NCI-H2081 treated with DMSO at 0.1 percent for 48 hours (cell line): Measurements from ENCODE around the gene LRRC74B.
"Not testable (repeated sequence)": the region's sequence is repeated elsewhere in the genome, so short reads cannot be mapped to it uniquely, and the experiment has no call there.

ENCODE experiments used
- DNase-seq: peaks from one replicate; lab custom pipeline; 2025; lab: John Stamatoyannopoulos, UW

Gene LRRC74B

GRCh38 chr22:21077884-21078508 lies 32.2 kb downstream of the LRRC74B start:
- no peak for DNase-seq

DNA sequence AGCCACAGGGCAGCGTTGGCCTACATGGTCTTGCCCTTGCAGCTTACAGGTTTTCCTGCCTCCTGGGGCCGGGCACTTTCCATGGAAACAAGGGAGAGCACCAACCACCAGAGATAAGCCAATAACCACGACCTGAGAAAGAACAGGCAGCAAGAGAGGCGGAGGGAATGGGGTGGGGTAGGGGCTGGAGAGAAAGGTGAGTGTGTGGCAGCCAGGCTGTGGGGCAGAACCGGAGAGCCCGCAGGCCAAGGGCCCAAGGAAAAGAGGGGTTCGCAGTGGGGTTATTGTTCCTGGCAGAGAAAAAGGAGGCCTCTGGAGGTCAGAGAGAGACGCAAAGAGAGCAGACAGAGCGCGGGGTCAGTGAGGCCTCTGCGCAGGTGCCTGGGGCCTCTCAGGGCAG lies 33.2 kb downstream of the LRRC74B start:
- no peak for DNase-seq

GRCh38 chr22:21079493-21079892 lies 33.7 kb downstream of the LRRC74B start:
- DNase-seq: no peak

GRCh38 chr22:21080435-21081137 lies 34.8 kb downstream of the LRRC74B start:
- no peak for DNase-seq

- DNase-seq: no peak
Observed at GRCh38 chr22:21082248-21082647, 36.5 kb downstream of the LRRC74B start.

DNA sequence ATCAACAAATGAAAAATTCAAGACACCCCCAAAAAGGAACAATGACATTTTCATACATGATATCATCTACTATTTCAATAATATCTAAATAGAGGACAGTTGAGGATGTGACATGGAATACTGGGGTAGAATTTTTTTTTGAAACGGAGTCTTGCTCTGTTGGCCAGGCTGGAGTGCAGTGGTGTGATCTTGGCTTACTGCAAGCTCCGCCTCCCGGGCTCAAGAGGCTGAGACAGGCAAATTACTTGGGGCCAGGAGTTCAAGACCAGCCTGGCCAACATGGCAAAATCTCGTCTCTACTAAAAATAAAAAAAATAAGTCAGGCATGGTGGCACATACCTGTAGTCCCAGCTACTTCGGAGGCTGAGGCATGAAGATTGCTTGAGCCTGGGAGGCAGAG lies 41.4 kb downstream of the LRRC74B start:
- DNase-seq: no peak

DNA sequence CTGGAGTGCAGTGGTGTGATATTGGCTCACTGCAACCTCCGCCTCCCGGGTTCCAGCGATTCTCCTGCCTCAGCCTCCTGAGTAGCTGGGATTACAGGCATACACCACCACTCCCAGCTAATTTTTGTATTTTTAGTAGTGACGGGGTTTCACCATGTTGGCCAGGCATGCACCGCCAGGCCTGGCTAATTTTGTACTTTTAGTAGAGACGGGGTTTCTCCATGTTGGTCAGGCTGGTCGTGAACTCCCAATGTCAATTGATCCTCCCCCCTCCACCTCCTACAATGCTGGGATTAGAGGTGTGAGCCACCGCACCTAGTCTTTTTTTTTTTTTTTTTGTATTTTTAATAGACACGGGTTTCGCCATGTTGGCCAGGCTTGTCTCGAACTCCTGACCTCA lies 42.2 kb downstream of the LRRC74B start:
- DNase-seq: not testable (repeated sequence)

- DNase-seq: not testable (repeated sequence)
Observed at GRCh38 chr22:21091220-21091619, 45.5 kb downstream of the LRRC74B start.

DNA sequence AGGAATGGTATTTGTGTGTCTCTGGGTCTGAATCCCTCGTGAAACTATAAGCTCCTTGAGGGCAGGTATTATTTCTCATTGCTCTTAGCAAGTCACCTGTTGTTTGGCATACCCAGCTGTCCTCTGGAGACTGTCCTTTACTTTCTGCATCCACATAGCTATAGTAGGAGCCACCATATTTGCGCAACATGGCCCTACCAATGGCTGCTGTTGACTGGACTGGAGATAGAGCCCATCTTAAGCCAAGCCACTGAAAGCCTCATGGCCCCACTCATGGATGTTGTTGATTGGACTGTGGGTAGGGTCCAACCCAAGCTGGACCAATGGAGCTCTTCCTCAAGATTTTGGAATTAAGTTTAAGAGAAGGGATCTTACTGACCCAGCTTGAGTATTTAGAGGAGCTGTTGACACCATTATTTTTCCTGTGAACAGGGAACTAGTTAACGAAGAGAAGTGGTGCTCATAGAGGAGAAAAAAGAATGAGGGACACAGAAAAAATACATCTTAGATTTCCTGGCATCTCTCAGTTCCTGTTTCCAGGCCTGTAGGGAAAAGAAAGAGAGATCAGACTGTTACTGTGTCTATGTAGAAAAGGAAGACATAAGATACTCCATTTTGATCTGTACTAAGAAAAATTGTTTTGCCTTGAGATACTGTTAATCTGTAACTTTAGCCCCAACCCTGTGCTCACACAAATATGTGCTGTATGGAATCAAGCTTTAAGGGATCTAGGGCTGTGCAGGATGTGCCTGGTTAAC lies 47.2 kb downstream of the LRRC74B start:
- DNase-seq: no peak

DNA sequence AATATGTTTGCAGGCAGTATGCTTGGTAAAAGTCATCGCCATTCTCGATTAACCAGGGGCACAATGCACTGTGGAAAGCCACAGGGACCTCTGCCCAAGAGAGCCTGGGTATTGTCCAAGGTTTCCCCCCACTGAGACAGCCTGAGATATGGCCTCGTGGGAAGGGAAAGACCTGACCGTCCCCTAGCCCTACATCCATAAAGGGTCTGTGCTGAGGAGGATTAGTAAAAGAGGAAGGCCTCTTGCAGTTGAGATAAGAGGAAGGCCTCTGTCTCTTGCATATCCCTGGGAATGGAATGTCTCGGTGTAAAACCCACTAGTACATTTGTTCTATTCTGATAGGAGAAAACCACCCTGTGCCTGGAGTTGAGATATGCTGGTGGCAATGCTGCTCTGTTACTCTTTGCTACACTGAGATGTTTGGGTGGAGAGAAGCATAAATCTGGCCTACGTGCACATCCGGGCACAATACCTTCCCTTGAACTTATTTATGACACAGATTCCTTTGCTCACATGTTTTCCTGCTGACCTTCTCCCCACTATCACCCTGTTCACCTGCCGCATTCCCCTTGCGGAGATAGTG lies 47.9 kb downstream of the LRRC74B start:
- not testable (repeated sequence) for DNase-seq

GRCh38 chr22:21094911-21095772 lies 49.4 kb downstream of the LRRC74B start:
- no peak for DNase-seq

GRCh38 chr22:21095773-21096107 lies 50.0 kb downstream of the LRRC74B start:
- DNase-seq: no peak

DNA sequence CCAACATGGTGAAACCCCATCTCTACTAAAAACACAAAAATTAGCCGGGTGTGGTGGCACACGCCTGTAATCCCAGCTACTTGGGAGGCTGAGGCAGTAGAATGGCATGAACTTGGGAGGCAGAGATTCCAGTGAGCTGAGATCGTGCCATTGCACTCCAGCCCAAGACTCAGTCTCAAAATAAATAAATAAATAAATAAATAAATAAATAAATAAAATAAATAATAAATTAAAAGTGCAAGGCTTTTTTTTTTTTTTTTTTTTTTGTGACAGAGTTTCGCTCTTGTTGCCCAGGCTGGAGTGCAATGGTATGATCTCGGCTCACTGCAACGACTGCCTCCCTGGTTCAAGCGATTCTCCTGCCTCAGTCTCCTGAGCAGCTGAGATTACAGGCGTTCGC lies 51.1 kb downstream of the LRRC74B start:
- not testable (repeated sequence) for DNase-seq

DNA sequence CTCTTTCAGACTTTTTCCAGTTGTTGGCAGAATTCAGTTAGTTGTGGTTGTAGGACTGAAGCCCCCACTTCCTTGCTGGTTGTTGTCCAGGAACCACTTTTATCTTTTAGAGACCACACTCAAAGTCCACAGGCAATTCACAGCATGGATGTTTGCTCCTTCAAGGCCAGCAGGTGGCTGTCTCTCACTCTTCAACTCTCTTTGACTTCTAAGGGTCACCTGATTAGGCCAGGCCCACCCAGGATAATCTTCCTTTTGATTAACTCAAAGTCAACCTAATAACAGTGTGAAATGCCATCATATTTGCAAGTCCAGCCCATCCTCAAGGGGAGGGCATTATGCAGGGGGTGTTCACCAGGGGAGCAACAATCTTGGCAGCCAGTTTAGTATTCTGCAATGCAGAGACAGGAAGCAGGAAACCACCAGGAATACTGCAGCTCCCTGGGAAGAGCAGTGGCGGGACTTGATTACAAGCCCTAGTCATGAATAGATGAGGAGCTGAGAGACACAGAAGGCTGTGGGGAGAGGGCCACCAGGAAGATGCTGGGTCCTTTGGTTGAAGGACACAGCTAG lies 52.4 kb downstream of the LRRC74B start:
- no peak for DNase-seq

- no peak for DNase-seq
Observed at GRCh38 chr22:21099578-21099977, 53.8 kb downstream of the LRRC74B start.

GRCh38 chr22:21100149-21101032 lies 54.6 kb downstream of the LRRC74B start:
- DNase-seq: no peak

- DNase-seq: no peak
Observed at GRCh38 chr22:21101877-21102638, 56.3 kb downstream of the LRRC74B start.

GRCh38 chr22:21102659-21103267 lies 57.0 kb downstream of the LRRC74B start:
- peak; percentile 13 for DNase-seq

- DNase-seq: no peak
Observed at GRCh38 chr22:21103633-21104032, 57.9 kb downstream of the LRRC74B start.
